Small intestine (tissue), 7 donors: ENCODE data around the gene SLC7A6. TPM values are rescaled to one million over a fixed set of nuclear protein-coding genes. Genes with fewer than 3 reads are reported as not detected.

Source experiments
- DNase-seq, 2 donors: peaks; one replicate each; pipeline versions ENCODE4 v3.0.0 to v3.0.0-alpha.2; 2013
- FAIRE-seq: peaks from 2 replicates; lab custom pipeline; 2012; peaks lifted over from hg19 to GRCh38; lab: Jason Lieb, UNC
- H3K27ac ChIP-seq, 3 donors: one replicate each; pipeline ENCODE4 v1.5.1; 2013; ENCODE audit warnings: low read length in 2 of 3, mild to moderate bottlenecking in 2 of 3, control low read depth in 1 of 3, inconsistent platforms in 1 of 3, low read depth in 1 of 3, moderate library complexity in 1 of 3
- H3K27me3 ChIP-seq, 3 donors: one replicate each; pipeline ENCODE4 v1.6.1; 2013; ENCODE audit warnings: low read length in 3 of 3, inconsistent platforms in 1 of 3; ENCODE audit not compliant: control insufficient read depth in 3 of 3, insufficient read depth in 3 of 3
- H3K36me3 ChIP-seq, 3 donors: one replicate each; pipeline ENCODE4 v1.6.1; 2013; ENCODE audit warnings: low read length in 3 of 3, inconsistent platforms in 1 of 3, low read depth in 1 of 3, mild to moderate bottlenecking in 1 of 3, moderate library complexity in 1 of 3; ENCODE audit not compliant: control insufficient read depth in 3 of 3, insufficient read depth in 2 of 3
- H3K4me1 ChIP-seq, 3 donors: one replicate each; pipeline ENCODE4 v1.6.1; 2013; ENCODE audit warnings: low read length in 2 of 3, inconsistent platforms in 1 of 3, low read depth in 1 of 3, mild to moderate bottlenecking in 1 of 3, moderate library complexity in 1 of 3; ENCODE audit not compliant: control insufficient read depth in 3 of 3, insufficient read depth in 2 of 3
- H3K4me3 ChIP-seq, 3 donors: one replicate each; pipeline ENCODE4 v1.5.1; 2013; ENCODE audit warnings: low read length in 3 of 3, control low read depth in 1 of 3, inconsistent platforms in 1 of 3, low read depth in 1 of 3, mild to moderate bottlenecking in 1 of 3, moderate library complexity in 1 of 3
- H3K9me3 ChIP-seq, 2 donors: one replicate each; pipeline ENCODE4 v1.6.1; 2013; ENCODE audit warnings: low read depth in 1 of 2, low read length in 1 of 2; ENCODE audit not compliant: control insufficient read depth in 2 of 2, insufficient read depth in 1 of 2
- WGBS, 3 donors: extraction: QIAGEN DNeasy Blood & Tissue Kit; methylation state at CpG; one replicate each; pipeline ENCODE4 v1.1.7; 2013; 5-methylcytosine and 5-hydroxymethylcytosine counted together
- polyA plus RNA-seq, 4 donors: library from polyadenylated mRNA; stranded (reverse) in 3 of 4; unstranded in 1 of 4; fragments of 200-250 nt in 3 of 4; fragments of 120-200 nt in 1 of 4; gene quantifications; one replicate each; pipeline versions ENCODE4 v1.2.1 to v1.2.3, GENCODE V29; 2013
- donor health status: healthy with polysubstance abuse.
- donor health status: control.
- donor health status: control.
- donor health status: Bipolar disorder and iron deficiency.
- donor health status: healthy.

The SLC7A6 gene
- polyA plus RNA-seq, 4 donors = 2.0 to 8.5 (median 6.7) TPM

DNA sequence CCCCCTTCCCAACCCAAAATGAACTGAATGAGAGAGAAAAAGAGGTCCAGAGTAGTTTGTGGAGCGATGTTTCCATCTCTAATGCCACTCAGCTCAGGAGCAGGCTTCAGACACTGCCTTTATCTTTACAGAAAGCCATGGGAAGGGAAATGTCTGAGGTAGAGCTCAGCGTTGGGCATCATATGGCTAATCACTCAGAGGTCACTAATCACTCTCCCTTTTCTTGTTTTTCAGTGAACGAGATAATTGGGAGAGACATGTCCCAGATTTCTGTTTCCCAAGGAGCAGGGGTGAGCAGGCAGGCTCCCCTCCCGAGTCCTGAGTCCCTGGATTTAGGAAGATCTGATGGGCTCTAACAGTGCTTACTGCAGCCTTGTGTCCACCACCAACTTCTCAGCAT lies 38.2 kb upstream of the SLC7A6 start:
- Histone ChIP-seq H3K27ac (no peak overlapping the region), H3K36me3 (peaks cover 2 to 48% (median 5%) of the 10 kb centered on the region in 3 donors), H3K27me3 (no peaks in the 10 kb centered on the region), H3K4me3 (no peak overlapping the region), H3K4me1 (peaks cover 0 to 4% (median 0%) of the 10 kb centered on the region in 3 donors), H3K9me3 (no peaks in the 10 kb centered on the region)
- DNase-seq (no peak), FAIRE-seq (no peak)
- 68 to 93% (median 80%) methylated on average over 4 of the region's 4 CpGs for WGBS, 3 donors

DNA sequence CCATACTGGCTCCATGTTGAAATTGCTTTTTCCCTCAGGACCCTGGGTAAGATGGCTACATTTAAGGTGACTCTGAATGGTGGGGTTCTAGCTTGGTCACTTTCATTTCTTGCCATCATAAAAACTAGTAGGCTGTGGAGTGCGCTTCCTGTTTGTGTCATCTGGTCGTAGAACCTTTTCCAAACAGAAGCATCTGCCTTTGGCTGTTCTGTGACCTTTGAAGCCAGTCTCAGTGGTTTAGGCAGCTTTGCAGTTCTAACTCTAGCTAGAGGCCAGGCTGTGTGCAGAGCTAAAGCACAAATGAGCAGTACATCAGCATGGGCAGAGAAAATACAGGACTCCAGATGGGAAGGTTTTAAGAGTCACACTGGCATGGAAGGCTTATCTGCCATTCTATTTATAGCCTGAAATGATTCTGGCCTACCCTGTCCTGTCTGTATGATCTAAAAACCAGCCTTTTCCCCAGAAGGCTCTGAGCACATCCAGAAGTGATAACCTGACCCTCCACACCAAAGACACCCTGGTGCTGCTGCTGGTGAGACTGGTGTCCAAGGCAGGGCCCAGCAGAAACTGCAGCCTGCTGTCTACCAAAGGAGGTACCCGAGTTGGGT lies 37.0 kb upstream of the SLC7A6 start:
- DNase-seq (peak in 1 of 2 donors; percentile 42), FAIRE-seq (no peak)
- Histone ChIP-seq H3K4me3 (no peak overlapping the region), H3K27ac (peak overlapping the region in 1 of 3 donors; percentile 43), H3K36me3 (peaks cover 3 to 56% (median 6%) of the 10 kb centered on the region in 3 donors), H3K4me1 (peaks cover 0 to 4% (median 0%) of the 10 kb centered on the region in 3 donors), H3K9me3 (no peaks in the 10 kb centered on the region), H3K27me3 (no peaks in the 10 kb centered on the region)
- WGBS, 3 donors = 34 to 46% (median 37%) methylated on average over 3 of the region's 3 CpGs

DNA sequence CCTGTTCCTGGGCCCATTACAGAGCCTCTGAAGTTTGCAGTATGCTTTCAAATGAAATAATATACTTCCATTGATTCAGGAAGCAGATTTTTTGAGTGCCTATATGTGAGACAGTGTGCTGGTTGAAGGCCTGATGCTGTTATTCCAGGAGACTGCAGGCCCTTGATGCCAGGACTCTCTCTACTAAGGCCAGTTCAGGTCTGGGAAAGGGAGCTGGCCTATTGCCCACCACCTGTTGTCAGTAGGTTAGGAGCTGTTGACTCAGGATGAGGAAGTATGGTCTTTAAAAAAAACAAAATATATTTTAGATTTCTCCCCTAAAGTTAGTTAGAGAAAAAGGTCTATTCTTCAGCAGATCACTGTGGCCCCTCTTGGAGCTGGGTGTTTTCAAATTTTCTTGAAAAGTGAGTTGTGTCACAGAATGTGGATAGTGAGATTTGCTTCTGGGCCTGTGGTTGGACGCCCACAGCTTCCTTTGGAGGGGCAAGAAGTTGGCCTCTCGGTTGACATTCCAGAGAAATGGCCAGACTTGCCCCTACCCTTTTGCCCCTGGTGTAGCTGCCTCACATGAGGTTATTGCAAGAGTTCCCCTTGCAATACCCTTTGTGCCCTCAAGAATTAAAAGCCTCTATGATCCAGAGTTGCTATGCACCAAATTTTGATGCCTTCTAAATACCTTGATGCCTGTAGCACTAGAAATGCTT lies 36.3 kb upstream of the SLC7A6 start:
- 68 to 71% (median 69%) methylated on average over 2 of the region's 2 CpGs for WGBS, 3 donors
- DNase-seq = no peak
- no peaks in the 10 kb centered on the region for H3K27me3 ChIP-seq
- no peak for FAIRE-seq
- H3K4me3 ChIP-seq = no peak overlapping the region
- no peak overlapping the region for H3K27ac ChIP-seq
- H3K9me3 ChIP-seq = no peaks in the 10 kb centered on the region
- peaks cover 6 to 63% (median 6%) of the 10 kb centered on the region in 3 donors for H3K36me3 ChIP-seq
- peaks cover 0 to 5% (median 0%) of the 10 kb centered on the region in 3 donors for H3K4me1 ChIP-seq

DNA sequence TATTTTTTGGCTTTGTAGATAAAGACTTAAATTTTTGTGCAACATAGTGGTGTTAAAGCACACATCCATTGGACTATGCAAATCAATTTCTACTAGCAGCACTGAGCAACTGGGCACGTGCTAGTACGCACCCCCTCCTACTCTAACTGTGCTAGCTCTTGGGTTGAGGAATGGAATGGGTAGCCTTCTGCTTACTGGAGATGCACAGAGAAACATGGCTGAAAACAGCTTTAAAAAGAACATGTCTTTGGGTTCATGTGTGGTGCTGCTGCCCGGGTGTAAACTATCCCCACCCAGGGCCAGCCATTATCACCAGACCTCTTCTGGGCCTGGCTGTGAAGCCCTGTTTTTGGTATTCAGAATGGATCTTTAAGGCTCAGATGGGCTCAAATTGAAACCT lies 35.7 kb upstream of the SLC7A6 start:
- DNase-seq = no peak
- peaks cover 0 to 11% (median 0%) of the 10 kb centered on the region in 3 donors for H3K4me1 ChIP-seq
- H3K9me3 ChIP-seq = no peaks in the 10 kb centered on the region
- H3K36me3 ChIP-seq = peaks cover 6 to 68% (median 6%) of the 10 kb centered on the region in 3 donors
- no peak overlapping the region for H3K27ac ChIP-seq
- no peaks in the 10 kb centered on the region for H3K27me3 ChIP-seq
- WGBS, 3 donors = 84 to 88% (median 85%) methylated on average over 3 of the region's 3 CpGs
- no peak for FAIRE-seq
- no peak overlapping the region for H3K4me3 ChIP-seq

DNA sequence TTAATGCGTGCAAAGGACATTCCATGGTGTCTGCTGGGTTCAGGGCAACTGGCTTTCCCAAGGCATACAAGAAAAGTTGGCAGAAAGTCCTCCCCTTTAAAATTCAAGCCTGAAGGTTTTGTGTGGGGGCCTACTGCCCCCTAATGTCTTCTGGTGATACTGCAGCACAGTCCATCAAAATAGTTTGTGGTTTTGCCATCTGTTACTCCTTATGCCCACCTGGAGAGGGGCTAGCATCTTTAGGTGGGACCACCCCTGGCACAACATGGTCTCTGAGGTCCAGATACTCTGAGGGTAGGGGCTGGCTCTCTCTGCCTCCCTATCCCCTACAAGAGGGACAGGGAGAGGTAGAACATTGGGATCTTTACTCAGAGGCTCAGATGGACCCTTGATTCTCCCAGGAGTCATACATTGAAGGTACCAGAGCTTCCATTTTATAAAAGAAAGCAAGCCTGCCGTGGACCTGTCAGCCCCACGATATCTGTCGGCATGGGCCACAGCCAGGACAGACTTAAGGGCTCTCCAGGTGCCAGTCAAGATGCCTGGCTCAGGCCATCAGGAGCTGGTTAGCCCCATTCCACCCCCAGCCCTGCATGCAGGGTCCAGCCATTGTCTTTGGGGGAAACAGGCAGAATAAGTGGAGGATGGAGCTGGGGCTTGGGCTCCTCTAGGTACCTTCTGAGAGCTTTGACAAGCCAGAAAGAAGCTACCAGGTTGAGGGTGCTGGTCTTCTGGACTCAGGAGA lies 34.7 kb upstream of the SLC7A6 start:
- Histone ChIP-seq H3K4me3 (no peak overlapping the region), H3K36me3 (peaks cover 6 to 73% (median 6%) of the 10 kb centered on the region in 3 donors), H3K27ac (no peak overlapping the region), H3K4me1 (peaks cover 0 to 21% (median 0%) of the 10 kb centered on the region in 3 donors), H3K9me3 (no peaks in the 10 kb centered on the region), H3K27me3 (no peaks in the 10 kb centered on the region)
- DNase-seq (peak; percentile 49 to 54), FAIRE-seq (no peak)
- WGBS, 3 donors = 68 to 75% (median 74%) methylated on average over 4 of the region's 4 CpGs

DNA sequence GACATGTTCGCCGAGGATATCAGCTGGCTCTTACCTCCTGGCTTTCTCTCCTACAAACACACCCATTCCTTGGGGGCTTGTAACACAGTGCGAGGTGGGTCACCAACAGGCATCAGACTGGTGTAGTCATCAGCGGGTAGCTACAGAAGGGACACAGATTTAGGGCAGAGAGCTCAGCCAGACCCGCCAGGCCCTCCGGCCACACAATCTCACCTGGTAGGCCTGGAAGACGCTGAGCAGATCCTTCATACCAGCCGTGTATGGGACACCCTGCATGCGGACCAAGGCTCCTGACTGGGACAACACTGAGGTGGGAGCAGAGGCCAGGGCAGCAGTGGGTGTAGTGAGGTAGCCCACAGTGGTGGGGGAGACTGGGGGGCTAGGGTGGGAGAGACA lies 34.2 kb upstream of the SLC7A6 start:
- peaks cover 0 to 22% (median 0%) of the 10 kb centered on the region in 3 donors for H3K4me1 ChIP-seq
- DNase-seq = no peak
- no peaks in the 10 kb centered on the region for H3K9me3 ChIP-seq
- H3K27ac ChIP-seq = no peak overlapping the region
- WGBS, 3 donors = 91 to 94% (median 94%) methylated on average over 9 of the region's 9 CpGs
- H3K27me3 ChIP-seq = peaks cover 0 to 3% (median 0%) of the 10 kb centered on the region in 3 donors
- no peak overlapping the region for H3K4me3 ChIP-seq
- FAIRE-seq = no peak
- H3K36me3 ChIP-seq = peaks cover 6 to 74% (median 6%) of the 10 kb centered on the region in 3 donors

DNA sequence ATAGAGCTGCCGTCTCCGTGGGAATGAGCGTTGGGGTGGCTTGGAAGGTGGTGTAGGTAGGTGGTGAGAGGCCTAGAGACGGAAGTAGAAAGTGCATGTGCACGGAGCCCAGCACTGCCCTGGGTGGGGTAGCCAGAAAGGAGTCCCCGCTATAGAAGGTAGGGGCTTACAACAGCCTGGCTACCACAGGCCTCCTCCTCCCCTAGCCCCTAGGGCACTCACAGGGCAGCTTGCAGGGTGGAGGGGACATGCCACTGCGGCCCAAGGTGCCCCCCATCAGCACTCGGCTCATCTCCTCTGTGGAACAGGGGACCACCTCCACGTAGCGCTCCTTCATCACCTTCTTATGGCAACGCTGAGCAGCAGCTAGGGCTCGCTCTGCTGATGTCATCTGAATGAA lies 33.4 kb upstream of the SLC7A6 start:
- Histone ChIP-seq H3K27me3 (peaks cover 0 to 5% (median 0%) of the 10 kb centered on the region in 3 donors), H3K4me1 (peaks cover 0 to 22% (median 0%) of the 10 kb centered on the region in 3 donors), H3K27ac (no peak overlapping the region), H3K36me3 (peaks cover 6 to 76% (median 6%) of the 10 kb centered on the region in 3 donors), H3K9me3 (no peaks in the 10 kb centered on the region), H3K4me3 (no peak overlapping the region)
- no peak for DNase-seq
- FAIRE-seq = no peak
- 88 to 93% (median 92%) methylated on average over 11 to 12 of the region's 12 CpGs for WGBS, 3 donors
